ENCODE results near the gene CAMK2B.

CAMK2B gene

GRCh38 chr7:44329081-44329480 is 3.7 kb upstream of the CAMK2B start:
- no peak for DNase-seq

GRCh38 chr7:44327981-44328380 is 2.6 kb upstream of the CAMK2B start:
- no peak for DNase-seq

DNA sequence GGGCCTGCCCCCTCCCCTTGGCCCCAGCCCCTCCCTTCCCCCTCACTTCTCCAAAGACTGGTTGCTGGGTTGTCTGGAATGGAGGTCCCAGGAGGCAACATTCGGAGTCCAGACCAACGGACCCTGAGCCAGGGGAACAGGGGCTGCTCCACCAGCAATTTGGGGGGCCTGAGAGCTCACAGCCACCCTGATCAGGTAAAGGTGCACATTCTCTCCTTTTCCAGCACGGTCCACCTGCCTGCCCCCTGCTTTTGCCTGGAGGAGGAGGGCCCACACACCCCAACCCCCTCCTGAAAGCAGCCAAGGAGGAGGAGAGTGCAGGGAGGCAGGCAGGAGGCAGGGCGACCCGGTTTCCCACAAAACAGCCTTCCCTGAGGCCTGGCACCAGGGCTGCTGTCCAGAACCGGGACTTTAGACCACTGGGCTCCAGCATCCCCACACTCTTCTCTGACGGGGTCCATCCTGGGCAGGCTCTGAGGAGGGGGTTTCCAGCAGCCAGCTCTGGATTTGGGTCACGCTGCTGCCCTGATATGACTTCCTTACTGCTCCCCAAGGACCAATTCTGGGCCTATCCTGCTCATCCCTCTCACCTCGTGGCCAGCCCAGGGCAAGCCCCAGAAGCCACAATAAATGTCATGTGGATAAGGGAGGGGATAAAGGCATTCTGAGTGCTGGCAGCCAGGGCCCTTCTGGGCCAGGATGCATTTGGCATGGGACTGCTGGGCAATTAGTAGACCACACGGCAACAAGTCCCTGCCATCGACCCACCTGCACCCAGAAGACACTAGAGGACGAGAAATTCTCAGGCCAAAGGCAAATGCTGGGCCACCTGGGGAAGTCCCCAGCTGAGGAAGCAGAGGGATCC is 1.1 kb upstream of the CAMK2B start:
- no peak for DNase-seq

GRCh38 chr7:44325811-44326241 is 432 bp upstream of the CAMK2B start:
- DNase-seq, result no peak

DNA sequence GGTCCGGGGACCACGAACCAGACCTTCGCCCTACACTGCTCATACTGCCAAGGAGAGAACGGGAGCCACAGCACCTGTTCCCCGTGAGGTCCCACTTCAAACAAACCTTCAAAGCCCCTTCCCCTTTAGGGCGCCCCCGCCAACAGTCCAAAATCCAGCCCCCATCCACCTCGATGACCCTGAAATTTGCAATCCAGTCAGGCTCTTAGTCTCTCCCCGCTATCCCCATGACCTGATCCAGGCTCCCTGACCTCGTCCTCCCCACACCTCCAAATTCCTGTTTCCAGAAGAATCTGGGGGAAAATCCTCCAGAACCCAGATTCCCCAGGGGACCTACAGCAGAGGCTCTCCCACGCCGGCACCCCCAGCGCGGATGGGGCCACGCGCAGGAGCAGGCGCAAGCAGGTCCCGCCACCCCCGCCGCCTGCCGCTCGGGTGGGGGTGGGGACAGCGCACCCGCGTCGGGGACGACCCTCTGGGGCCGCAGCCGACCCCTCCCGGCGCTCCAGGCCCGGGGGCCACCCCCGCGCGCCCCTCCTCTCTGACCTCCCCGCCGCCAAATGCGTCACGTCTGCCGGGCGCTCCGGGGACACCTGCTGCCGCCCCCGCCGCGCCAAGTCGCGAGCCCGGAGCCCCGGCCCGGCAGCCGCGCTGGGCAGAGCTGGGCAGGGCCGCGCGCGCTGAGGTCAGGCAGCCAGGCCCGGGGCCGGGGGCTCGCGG is 753 bp downstream of the CAMK2B start:
- DNase-seq, result no peak

DNA sequence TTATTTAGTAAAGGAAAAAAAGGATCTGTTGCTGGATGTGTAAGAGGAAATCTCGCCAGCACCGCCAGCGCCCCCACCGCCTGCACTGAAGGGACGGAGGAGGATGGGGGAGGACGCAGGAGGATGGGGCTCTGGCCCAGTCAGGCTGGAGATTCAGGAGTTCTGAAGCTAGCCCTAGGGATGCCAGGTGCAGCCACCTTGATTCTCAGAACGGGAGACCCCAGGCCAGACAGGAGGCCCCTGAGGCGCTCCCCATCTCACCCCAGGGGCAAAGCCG is 1.3 kb downstream of the CAMK2B start:
- no peak for DNase-seq

DNA sequence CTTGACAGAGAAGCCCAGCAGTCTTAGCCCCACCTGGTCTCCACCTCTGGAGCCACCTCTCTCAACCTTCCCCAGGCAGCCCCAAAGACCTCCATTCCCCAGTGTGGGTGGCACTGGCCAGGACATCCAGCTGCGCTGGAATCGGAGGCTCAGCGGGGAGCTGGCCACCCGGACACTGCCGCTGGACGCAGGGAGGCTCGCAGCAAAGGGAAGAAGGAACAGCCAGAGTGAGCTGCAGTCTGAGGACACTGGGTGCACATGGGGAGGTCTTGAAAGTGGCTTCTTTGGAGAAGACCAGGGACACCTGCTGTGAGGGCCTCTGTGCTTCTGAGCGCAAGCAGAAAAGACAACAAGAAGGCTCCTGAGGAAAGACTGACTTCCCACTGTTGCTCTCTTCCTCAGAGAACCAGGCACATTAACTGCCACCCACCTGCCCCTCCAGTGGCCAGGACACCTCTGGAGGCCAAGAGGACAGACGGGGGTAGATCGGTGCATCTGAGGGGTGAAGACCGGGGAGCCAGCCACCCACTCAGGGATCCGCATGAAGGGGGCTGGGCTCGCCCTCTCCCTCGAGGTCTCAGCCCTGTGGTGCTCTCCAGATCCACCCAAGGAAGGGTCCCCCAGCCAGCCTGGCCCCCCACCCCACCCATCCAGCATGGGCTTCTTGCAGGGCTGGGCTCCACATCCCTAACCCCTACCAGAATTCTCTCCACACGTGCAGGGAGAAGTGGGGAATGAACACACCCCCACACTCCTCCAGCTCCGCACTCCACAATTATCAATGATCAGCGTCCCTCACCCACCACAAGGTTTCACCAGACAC is 1.8 kb downstream of the CAMK2B start:
- DNase-seq, result no peak

- no peak for DNase-seq
Observed at GRCh38 chr7:44322631-44323363, 2.6 kb downstream of the CAMK2B start.

DNA sequence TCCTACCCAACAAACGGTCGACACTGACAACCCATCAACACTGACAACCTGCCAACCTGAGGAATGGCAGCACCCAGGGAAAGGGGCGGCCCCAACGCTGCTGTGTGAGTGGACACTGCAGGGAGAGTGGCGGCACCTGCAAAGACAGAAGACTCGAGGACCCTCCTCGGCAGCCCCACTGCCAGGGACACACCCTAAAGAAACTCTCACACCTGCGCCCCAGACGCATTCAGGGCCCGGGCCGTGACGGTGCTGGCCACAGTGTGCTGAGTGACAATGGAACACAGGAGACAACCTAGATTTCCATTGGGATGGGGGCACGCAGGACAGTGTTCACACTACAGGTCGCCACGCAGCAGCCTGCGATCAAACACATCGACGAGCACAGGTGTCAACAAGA is 3.6 kb downstream of the CAMK2B start:
- no peak for DNase-seq

DNA sequence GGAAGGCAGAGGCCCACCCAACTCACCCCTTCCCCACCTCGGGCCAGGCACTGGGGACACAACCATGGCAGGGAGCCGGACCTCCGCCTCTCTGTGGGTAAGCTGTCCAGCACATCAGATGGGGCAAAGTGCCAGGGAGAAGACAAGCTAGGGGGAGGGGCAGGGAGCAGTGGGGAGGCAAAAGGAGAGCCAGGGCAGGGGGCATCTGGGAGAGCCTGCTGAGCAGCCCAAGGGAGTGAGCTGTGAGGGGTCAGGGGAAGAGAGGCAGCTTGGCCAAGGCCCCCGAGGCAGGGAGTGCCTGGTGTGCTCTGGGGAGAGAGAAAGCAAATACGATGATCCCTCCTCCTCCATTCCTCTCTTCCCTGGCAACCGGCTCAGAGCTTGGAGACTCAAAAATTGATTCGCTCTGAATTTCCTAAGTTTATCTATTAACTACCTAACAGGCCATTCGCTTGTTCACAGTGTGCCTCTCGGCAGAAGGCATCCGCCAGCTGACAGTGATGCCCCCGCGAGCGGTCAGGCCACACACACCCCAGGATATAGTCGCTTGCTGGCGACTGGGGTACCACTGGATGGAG is 4.5 kb downstream of the CAMK2B start:
- DNase-seq, result no peak

DNA sequence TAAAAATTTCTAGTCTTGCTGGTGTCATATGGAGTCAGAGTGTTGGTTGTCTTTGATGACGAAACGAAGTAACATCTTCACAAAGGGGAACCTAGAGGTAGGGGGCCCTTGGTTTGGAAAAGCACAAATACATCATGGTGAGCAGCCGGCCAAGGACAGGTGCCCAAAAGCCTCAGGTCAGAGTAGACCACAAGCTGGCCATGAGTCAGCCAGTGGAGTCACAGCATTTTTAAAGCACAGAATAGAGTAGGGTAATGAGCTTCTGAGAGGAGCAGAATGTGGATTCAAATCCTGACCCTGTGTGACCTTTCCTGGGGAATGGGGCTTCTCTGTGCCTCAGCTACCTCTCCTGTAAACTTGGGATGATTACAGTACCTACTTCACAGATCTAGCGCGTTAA is 5.3 kb downstream of the CAMK2B start:
- DNase-seq, result no peak

GRCh38 chr7:44318332-44318731 is 7.1 kb downstream of the CAMK2B start:
- DNase-seq, result no peak

DNA sequence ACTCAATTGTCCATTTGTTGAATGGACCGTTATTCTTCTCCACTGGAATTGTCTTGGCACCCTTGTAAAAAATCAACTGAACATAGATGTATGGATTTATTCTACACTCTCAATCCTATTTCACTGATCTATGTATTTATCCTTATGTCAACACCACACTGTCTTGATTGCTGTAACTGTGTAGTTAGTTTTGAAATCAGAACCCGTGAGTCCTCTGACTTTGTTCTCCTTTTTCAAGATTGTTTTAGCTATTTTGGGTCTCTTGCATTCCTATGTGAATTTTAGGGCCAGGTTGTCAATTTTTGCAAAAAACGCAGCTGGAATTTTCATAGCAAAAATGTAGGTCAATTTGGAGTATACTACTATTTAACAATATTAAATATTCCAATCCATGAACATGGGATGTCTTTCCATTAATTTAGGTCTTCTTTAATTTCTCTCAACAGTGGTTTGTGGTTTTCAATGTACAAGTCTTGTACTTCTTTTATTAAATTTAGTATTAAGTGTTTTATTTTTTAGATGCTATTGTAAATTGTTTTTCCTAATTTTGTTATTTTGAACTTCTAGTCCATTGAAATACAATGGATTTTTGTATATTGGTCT is 10.0 kb downstream of the CAMK2B start:
- DNase-seq, result no peak

GRCh38 chr7:44313621-44314031 is 11.8 kb downstream of the CAMK2B start:
- no peak for DNase-seq

- no peak for DNase-seq
Observed at GRCh38 chr7:44313016-44313415, 12.4 kb downstream of the CAMK2B start.

GRCh38 chr7:44311561-44312495 is 13.6 kb downstream of the CAMK2B start:
- no peak for DNase-seq

DNA sequence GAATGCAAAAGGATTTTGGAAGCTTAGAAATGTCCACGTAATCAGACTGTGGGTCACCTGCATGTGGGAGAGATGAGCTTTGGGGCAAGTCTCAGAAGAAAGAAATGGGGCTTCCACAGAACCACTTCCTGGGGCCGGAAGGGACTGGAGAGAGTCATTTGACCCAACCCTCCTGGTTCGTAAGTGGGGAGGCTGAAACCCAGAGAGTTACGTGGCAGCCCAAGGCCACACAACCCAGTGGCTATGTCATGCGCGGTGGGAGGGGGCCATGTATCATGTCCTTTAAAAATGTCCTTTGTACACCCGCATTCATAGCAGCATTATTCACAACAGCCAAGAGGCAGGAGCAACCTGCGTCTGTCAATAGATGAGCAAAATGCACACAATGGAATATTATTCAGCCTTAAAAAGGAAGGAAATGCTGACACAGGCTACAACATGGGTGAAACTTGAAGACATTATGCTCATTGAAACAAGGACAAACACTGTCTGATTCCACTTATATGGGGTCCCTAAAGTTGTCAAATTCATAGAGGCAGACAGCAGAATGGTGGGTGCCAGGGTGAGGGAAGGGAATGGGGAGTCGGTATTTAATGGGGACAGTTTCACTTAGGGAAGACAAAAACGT is 15.1 kb downstream of the CAMK2B start:
- no peak for DNase-seq

- DNase-seq, result no peak
Observed at GRCh38 chr7:44309271-44310091, 15.9 kb downstream of the CAMK2B start.

- DNase-seq, result no peak
Observed at GRCh38 chr7:44308596-44309270, 16.7 kb downstream of the CAMK2B start.
